Measurements from ENCODE around the gene KCNK15. TPM values are rescaled to one million over a fixed set of nuclear protein-coding genes. Genes with fewer than 3 reads are reported as not detected.
A peak's percentile ranks its signal among the peaks of the same experiment; 100 is the strongest.
"Not testable (repeated sequence)": the region's sequence is repeated elsewhere in the genome, so short reads cannot be mapped to it uniquely, and the experiment has no call there.

KCNK15 gene
- total RNA-seq (under 1 TPM in 1 of 2 donors, not detected in 1; 0.08 TPM), polyA plus RNA-seq (under 1 TPM; 0.08 to 0.11 TPM)

GRCh38 chr20:44745598-44746366, at the start of gene KCNK15:
TSS of gene KCNK15 (plus strand) at chr20:44745865. CDS start at chr20:44745911, 46 bp downstream.
- Histone ChIP-seq H3K9ac (ENCODE audit: low read depth in 1 of 2, low read length in 2 of 2) (no peak within 1 kb of the TSS), H3K27me3 (ENCODE audit: control insufficient read depth in 4 of 4, insufficient read depth in 4 of 4, low read length in 3 of 4) (no peaks in the 10 kb centered on the region), H3K36me3 (ENCODE audit: control insufficient read depth in 4 of 4, insufficient read depth in 3 of 4, low read depth in 1 of 4, low read length in 3 of 4) (no peaks in the 10 kb centered on the region), H3K9me3 (ENCODE audit: control insufficient read depth in 4 of 4, low read length in 3 of 4) (no peaks in the 10 kb centered on the region), H3K27ac (ENCODE audit: low read depth in 1 of 2, low read length in 2 of 2) (no peak within 1 kb of the TSS), H3K4me1 (ENCODE audit: control insufficient read depth in 4 of 4, insufficient read depth in 4 of 4, low read length in 3 of 4) (peaks cover 7 to 14% (median 8%) of the 10 kb centered on the region in 4 donors), H3K4me3 (ENCODE audit: low read depth in 1 of 3, low read length in 3 of 3) (peak within 1 kb of the TSS in 2 of 3 donors; percentile 44 to 53)
- TF ChIP-seq REST (IDR thresholded peaks at IDR 0.05) = no peak
- no peak for TF ChIP-seq TAF1 (conservative IDR thresholded peaks at IDR 0.05)
- TF ChIP-seq NR2F2 (IDR thresholded peaks at IDR 0.05) = no peak
- DNase-seq (ENCODE audit: low spot score) = no peak
- WGBS = 3% methylated on average over 81 of the region's 81 CpGs

- H3K36me3 ChIP-seq (ENCODE audit: control insufficient read depth in 4 of 4, insufficient read depth in 3 of 4, low read depth in 1 of 4, low read length in 3 of 4) = no peaks in the 10 kb centered on the region
- TF ChIP-seq MAX (IDR thresholded peaks at IDR 0.05) = no peak
- 87% methylated on average over 3 of the region's 3 CpGs for WGBS
- H3K27me3 ChIP-seq (ENCODE audit: control insufficient read depth in 4 of 4, insufficient read depth in 4 of 4, low read length in 3 of 4) = no peaks in the 10 kb centered on the region
- no peak overlapping the region for H3K4me3 ChIP-seq (ENCODE audit: low read depth in 1 of 3, low read length in 3 of 3)
- no peaks in the 10 kb centered on the region for H3K9me3 ChIP-seq (ENCODE audit: control insufficient read depth in 4 of 4, low read length in 3 of 4)
- H3K27ac ChIP-seq (ENCODE audit: low read depth in 1 of 2, low read length in 2 of 2) = no peak overlapping the region
- no peaks in the 10 kb centered on the region for H3K4me1 ChIP-seq (ENCODE audit: control insufficient read depth in 4 of 4, insufficient read depth in 4 of 4, low read length in 3 of 4)
- H3K9ac ChIP-seq (ENCODE audit: low read depth in 1 of 2, low read length in 2 of 2) = no peak overlapping the region
- no peak for DNase-seq (ENCODE audit: low spot score)
These were observed 49.4 kb upstream of the KCNK15 start for GRCh38 chr20:44696315-44696714.

GRCh38 chr20:44697041-44697440, 48.6 kb upstream of the KCNK15 start:
- H3K9me3 ChIP-seq (ENCODE audit: control insufficient read depth in 4 of 4, low read length in 3 of 4); H3K27ac ChIP-seq (ENCODE audit: low read depth in 1 of 2, low read length in 2 of 2); H3K36me3 ChIP-seq (ENCODE audit: control insufficient read depth in 4 of 4, insufficient read depth in 3 of 4, low read depth in 1 of 4, low read length in 3 of 4); DNase-seq (ENCODE audit: low spot score); H3K4me1 ChIP-seq (ENCODE audit: control insufficient read depth in 4 of 4, insufficient read depth in 4 of 4, low read length in 3 of 4); H3K27me3 ChIP-seq (ENCODE audit: control insufficient read depth in 4 of 4, insufficient read depth in 4 of 4, low read length in 3 of 4); H3K9ac ChIP-seq (ENCODE audit: low read depth in 1 of 2, low read length in 2 of 2); H3K4me3 ChIP-seq (ENCODE audit: low read depth in 1 of 3, low read length in 3 of 3): not testable (repeated sequence)
- 90% methylated on average over 5 of the region's 5 CpGs for WGBS

- H3K9me3 ChIP-seq (ENCODE audit: control insufficient read depth in 4 of 4, low read length in 3 of 4) = no peaks in the 10 kb centered on the region
- DNase-seq (ENCODE audit: low spot score) = no peak
- H3K36me3 ChIP-seq (ENCODE audit: control insufficient read depth in 4 of 4, insufficient read depth in 3 of 4, low read depth in 1 of 4, low read length in 3 of 4) = no peaks in the 10 kb centered on the region
- H3K27ac ChIP-seq (ENCODE audit: low read depth in 1 of 2, low read length in 2 of 2) = no peak overlapping the region
- WGBS = 64% methylated on average over 3 of the region's 3 CpGs
- no peaks in the 10 kb centered on the region for H3K4me1 ChIP-seq (ENCODE audit: control insufficient read depth in 4 of 4, insufficient read depth in 4 of 4, low read length in 3 of 4)
- no peak overlapping the region for H3K9ac ChIP-seq (ENCODE audit: low read depth in 1 of 2, low read length in 2 of 2)
- TF ChIP-seq CTCF (IDR thresholded peaks at IDR 0.05; ENCODE audit: low read depth, low read length, missing input control) (no peak), RAD21 (IDR thresholded peaks at IDR 0.05) (no peak), MAX (IDR thresholded peaks at IDR 0.05) (no peak)
- H3K27me3 ChIP-seq (ENCODE audit: control insufficient read depth in 4 of 4, insufficient read depth in 4 of 4, low read length in 3 of 4) = no peaks in the 10 kb centered on the region
- H3K4me3 ChIP-seq (ENCODE audit: low read depth in 1 of 3, low read length in 3 of 3) = no peak overlapping the region
These were observed 47.3 kb upstream of the KCNK15 start for GRCh38 chr20:44698351-44698750.
